IMR-90 (cell line): Measurements from ENCODE around the gene COX7A2L.

Source experiments
- CEBPB ChIP-seq: IDR thresholded peaks from 2 replicates; pipeline ENCODE4 v1.6.1; 2012; ENCODE audit warnings: low read depth, low read length, improper control_type of control experiment
- CHD1 ChIP-seq: IDR thresholded peaks from 2 replicates; pipeline ENCODE4 v1.6.1; 2012; ENCODE audit warnings: low read depth, low read length, improper control_type of control experiment
- TF ChIP-seq, protein P1 (sequence below): conservative IDR thresholded peaks from 2 replicates; pipeline ENCODE4 v1.5.1; 2012; ENCODE audit warnings: mild to moderate bottlenecking, low read depth, low read length, improper control_type of control experiment

DNA sequence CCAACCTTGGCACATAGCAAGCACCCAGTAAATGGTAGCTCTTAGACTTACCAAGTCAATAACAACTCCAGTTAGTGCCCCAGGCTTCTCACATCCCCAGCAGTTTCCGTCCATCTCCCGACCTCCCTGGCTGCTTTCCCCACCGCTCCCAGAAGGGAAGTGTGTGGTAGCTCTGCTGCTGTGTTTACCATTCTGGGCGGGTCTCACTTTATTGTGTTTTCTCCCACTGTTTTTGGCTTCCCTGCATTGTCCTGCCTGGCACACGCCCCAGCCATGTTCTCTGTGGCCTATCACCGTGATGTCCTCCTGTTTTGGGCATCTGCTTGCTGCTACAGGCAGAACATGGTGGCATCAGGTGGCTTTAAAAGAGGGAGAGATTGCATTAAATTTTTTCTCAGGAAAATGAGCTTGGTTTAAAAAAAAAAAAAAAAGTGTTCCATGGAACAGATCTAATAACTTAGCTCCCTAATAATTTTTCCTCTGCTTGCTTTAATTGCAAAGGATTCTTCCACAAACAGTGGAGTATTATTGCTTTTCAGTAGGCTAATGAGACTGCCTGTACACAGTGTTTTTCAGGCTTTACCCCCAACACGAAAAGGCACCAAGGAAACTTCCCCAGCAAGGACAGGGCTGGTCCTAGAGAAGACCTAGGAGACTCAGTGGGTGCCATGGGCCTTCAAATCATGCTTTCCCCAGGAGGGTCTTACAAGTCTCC lies 8.0 kb upstream of the COX7A2L start:
- TF ChIP-seq CHD1 (no peak), CEBPB (no peak)
- TF ChIP-seq, protein P1, sequence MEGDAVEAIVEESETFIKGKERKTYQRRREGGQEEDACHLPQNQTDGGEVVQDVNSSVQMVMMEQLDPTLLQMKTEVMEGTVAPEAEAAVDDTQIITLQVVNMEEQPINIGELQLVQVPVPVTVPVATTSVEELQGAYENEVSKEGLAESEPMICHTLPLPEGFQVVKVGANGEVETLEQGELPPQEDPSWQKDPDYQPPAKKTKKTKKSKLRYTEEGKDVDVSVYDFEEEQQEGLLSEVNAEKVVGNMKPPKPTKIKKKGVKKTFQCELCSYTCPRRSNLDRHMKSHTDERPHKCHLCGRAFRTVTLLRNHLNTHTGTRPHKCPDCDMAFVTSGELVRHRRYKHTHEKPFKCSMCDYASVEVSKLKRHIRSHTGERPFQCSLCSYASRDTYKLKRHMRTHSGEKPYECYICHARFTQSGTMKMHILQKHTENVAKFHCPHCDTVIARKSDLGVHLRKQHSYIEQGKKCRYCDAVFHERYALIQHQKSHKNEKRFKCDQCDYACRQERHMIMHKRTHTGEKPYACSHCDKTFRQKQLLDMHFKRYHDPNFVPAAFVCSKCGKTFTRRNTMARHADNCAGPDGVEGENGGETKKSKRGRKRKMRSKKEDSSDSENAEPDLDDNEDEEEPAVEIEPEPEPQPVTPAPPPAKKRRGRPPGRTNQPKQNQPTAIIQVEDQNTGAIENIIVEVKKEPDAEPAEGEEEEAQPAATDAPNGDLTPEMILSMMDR: no peak
